Measurements from ENCODE around the gene KCNAB1.
"Not testable (repeated sequence)": the region's sequence is repeated elsewhere in the genome, so short reads cannot be mapped to it uniquely, and the experiment has no call there.

The KCNAB1 gene

GRCh38 chr3:156120528-156121251 lies at the start of gene KCNAB1:
Gene KCNAB1 (plus strand): TSS chr3:156120578.
- DNase-seq (ENCODE audit: low read depth in 2 of 2) = no peak

- no peak for DNase-seq (ENCODE audit: low read depth in 2 of 2)
Observed at GRCh38 chr3:156071031-156071430, 49.3 kb upstream of the KCNAB1 start.

- DNase-seq (ENCODE audit: low read depth in 2 of 2) = not testable (repeated sequence)
Observed at GRCh38 chr3:156072950-156073657, 47.3 kb upstream of the KCNAB1 start.

- DNase-seq (ENCODE audit: low read depth in 2 of 2) = no peak
Observed at GRCh38 chr3:156090126-156090525, 30.3 kb upstream of the KCNAB1 start.

- DNase-seq (ENCODE audit: low read depth in 2 of 2) = no peak
Observed at GRCh38 chr3:156093964-156094363, 26.4 kb upstream of the KCNAB1 start.

- no peak for DNase-seq (ENCODE audit: low read depth in 2 of 2)
Observed at GRCh38 chr3:156094391-156094790, 26.0 kb upstream of the KCNAB1 start.

- not testable (repeated sequence) for DNase-seq (ENCODE audit: low read depth in 2 of 2)
Observed at GRCh38 chr3:156095652-156096051, 24.7 kb upstream of the KCNAB1 start.

GRCh38 chr3:156098437-156099035 lies 21.8 kb upstream of the KCNAB1 start:
- DNase-seq (ENCODE audit: low read depth in 2 of 2) = no peak

- DNase-seq (ENCODE audit: low read depth in 2 of 2) = not testable (repeated sequence)
Observed at GRCh38 chr3:156099348-156099747, 21.0 kb upstream of the KCNAB1 start.

GRCh38 chr3:156099984-156100383 lies 20.4 kb upstream of the KCNAB1 start:
- not testable (repeated sequence) for DNase-seq (ENCODE audit: low read depth in 2 of 2)

GRCh38 chr3:156102267-156102931 lies 18.0 kb upstream of the KCNAB1 start:
- no peak for DNase-seq (ENCODE audit: low read depth in 2 of 2)

GRCh38 chr3:156106721-156107373 lies 13.5 kb upstream of the KCNAB1 start:
- no peak for DNase-seq (ENCODE audit: low read depth in 2 of 2)

- DNase-seq (ENCODE audit: low read depth in 2 of 2) = no peak
Observed at GRCh38 chr3:156107504-156107903, 12.9 kb upstream of the KCNAB1 start.

- DNase-seq (ENCODE audit: low read depth in 2 of 2) = no peak
Observed at GRCh38 chr3:156108616-156109015, 11.8 kb upstream of the KCNAB1 start.

GRCh38 chr3:156109989-156110388 lies 10.4 kb upstream of the KCNAB1 start:
- no peak for DNase-seq (ENCODE audit: low read depth in 2 of 2)

GRCh38 chr3:156126467-156126866 lies 6.1 kb downstream of the KCNAB1 start:
- DNase-seq (ENCODE audit: low read depth in 2 of 2) = no peak

- no peak for DNase-seq (ENCODE audit: low read depth in 2 of 2)
Observed at GRCh38 chr3:156131241-156131640, 10.9 kb downstream of the KCNAB1 start.

GRCh38 chr3:156131799-156132198 lies 11.4 kb downstream of the KCNAB1 start:
- DNase-seq (ENCODE audit: low read depth in 2 of 2) = no peak

GRCh38 chr3:156132313-156132712 lies 11.9 kb downstream of the KCNAB1 start:
- no peak for DNase-seq (ENCODE audit: low read depth in 2 of 2)

- DNase-seq (ENCODE audit: low read depth in 2 of 2) = no peak
Observed at GRCh38 chr3:156133076-156133475, 12.7 kb downstream of the KCNAB1 start.

GRCh38 chr3:156135921-156136638 lies 15.7 kb downstream of the KCNAB1 start:
- DNase-seq (ENCODE audit: low read depth in 2 of 2) = no peak

All from activated CD8-positive, alpha-beta memory T cell treated with anti-CD3 and anti-CD28 coated beads for 4 hours (primary cell).